ENCODE results near the gene AMDHD1. TPM values are rescaled to one million over a fixed set of nuclear protein-coding genes. Genes with fewer than 3 reads are reported as not detected.

The AMDHD1 gene
- polyA plus RNA-seq, 1 donor from 2014 or later: 0.20 TPM

- no peaks in the 10 kb centered on the region for H3K27me3 ChIP-seq (ENCODE audit: insufficient read depth, low read depth, low read length)
- H3K27ac ChIP-seq (ENCODE audit: low read length): no peak overlapping the region
- no peaks in the 10 kb centered on the region for H3K36me3 ChIP-seq (ENCODE audit: insufficient read depth, low read length)
- H3K79me2 ChIP-seq (replicated peaks; ENCODE audit: insufficient read depth, low read length): no peaks in the 10 kb centered on the region
- H3F3A ChIP-seq (ENCODE audit: insufficient read depth, low read length, poor library complexity, severe bottlenecking): no peaks in the 10 kb centered on the region
- no peak overlapping the region for H2AFZ ChIP-seq (ENCODE audit: low read depth, low read length)
- no peaks in the 10 kb centered on the region for H3K9me2 ChIP-seq (ENCODE audit: insufficient read depth, low read length)
- no peaks in the 10 kb centered on the region for H4K20me1 ChIP-seq (ENCODE audit: insufficient read depth)
- no peak for TF ChIP-seq SMC3 (conservative IDR thresholded peaks at IDR 0.05; ENCODE audit: poor library complexity)
- TF ChIP-seq POLR2AphosphoS5 (IDR thresholded peaks at IDR 0.05): no peak
- no peak for TF ChIP-seq REST (IDR thresholded peaks at IDR 0.05; ENCODE audit: borderline replicate concordance)
- TF ChIP-seq MXI1 (conservative IDR thresholded peaks at IDR 0.05; ENCODE audit: poor library complexity, severe bottlenecking): no peak
- TF ChIP-seq RAD21 (conservative IDR thresholded peaks at IDR 0.05): no peak
- no peak for TF ChIP-seq EZH2 (IDR thresholded peaks at IDR 0.05; ENCODE audit: borderline replicate concordance, insufficient read depth, low read length, poor library complexity, severe bottlenecking)
- TF ChIP-seq EP300 (conservative IDR thresholded peaks at IDR 0.05; ENCODE audit: poor library complexity, severe bottlenecking): no peak
- no peak overlapping the region for H3K9ac ChIP-seq (ENCODE audit: low read length)
- H3K4me2 ChIP-seq (ENCODE audit: low read length): no peak overlapping the region
- no peak overlapping the region for H3K4me3 ChIP-seq (ENCODE audit: low read length)
- no peaks in the 10 kb centered on the region for H3K9me3 ChIP-seq (ENCODE audit: low read length)
These were observed 41.6 kb downstream of the AMDHD1 start for GRCh38 chr12:95984682-95985081.

GRCh38 chr12:95986635-95987570 lies 43.8 kb downstream of the AMDHD1 start:
- TF ChIP-seq POLR2AphosphoS5 (IDR thresholded peaks at IDR 0.05): no peak
- no peak for TF ChIP-seq CTCF (IDR thresholded peaks at IDR 0.05; ENCODE audit: poor library complexity, severe bottlenecking)
- TF ChIP-seq TAF1 (IDR thresholded peaks at IDR 0.05; ENCODE audit: low read depth): no peak
- no peak for TF ChIP-seq EP300 (conservative IDR thresholded peaks at IDR 0.05; ENCODE audit: poor library complexity, severe bottlenecking)
- no peaks in the 10 kb centered on the region for H3K79me2 ChIP-seq (replicated peaks; ENCODE audit: insufficient read depth, low read length)
- H3F3A ChIP-seq (ENCODE audit: insufficient read depth, low read length, poor library complexity, severe bottlenecking): no peaks in the 10 kb centered on the region
- H3K9me3 ChIP-seq (ENCODE audit: low read length): no peaks in the 10 kb centered on the region
- H3K9ac ChIP-seq (ENCODE audit: low read length): no peak overlapping the region
- H3K27me3 ChIP-seq (ENCODE audit: insufficient read depth, low read depth, low read length): no peaks in the 10 kb centered on the region
- no peak overlapping the region for H3K4me2 ChIP-seq (ENCODE audit: low read length)
- H3K36me3 ChIP-seq (ENCODE audit: insufficient read depth, low read length): no peaks in the 10 kb centered on the region
- no peaks in the 10 kb centered on the region for H4K20me1 ChIP-seq (ENCODE audit: insufficient read depth)
- H2AFZ ChIP-seq (ENCODE audit: low read depth, low read length): no peak overlapping the region
- no peaks in the 10 kb centered on the region for H3K9me2 ChIP-seq (ENCODE audit: insufficient read depth, low read length)
- H3K4me3 ChIP-seq (ENCODE audit: low read length): no peak overlapping the region
- H3K27ac ChIP-seq (ENCODE audit: low read length): no peak overlapping the region

Measured in neural cell (in vitro differentiated cells).